OCI-LY3 (cell line): ENCODE data around the gene RETREG3.

Experiments
- CTCF ChIP-seq: fragments of 200-600, 300-600 bp; sonication (generic); IDR thresholded peaks from 2 replicates; pipeline ENCODE4 v1.5.1; 2014; ENCODE audit warnings: antibody characterized with exemption, low read length, low read depth
- EZH2phosphoT487 ChIP-seq: fragments of 200-600 bp; shearing (Covaris generic); IDR thresholded peaks from 2 replicates; pipeline ENCODE4 v1.6.1; 2018; ENCODE audit warnings: antibody characterized with exemption, mixed run types, low read depth

- TF ChIP-seq CTCF (no peak), EZH2phosphoT487 (no peak)
Observed at GRCh38 chr17:42561897-42562387, 47.2 kb downstream of the RETREG3 start, which contains the start of gene COASY.
